SK-N-MC (cell line): Measurements from ENCODE around the gene COL4A1.

ENCODE experiments used
- DNase-seq: peaks from one replicate; pipeline ENCODE4 v3.0.0-alpha.2; 2011; ENCODE audit warnings: low read depth, low spot score
- H3K27ac ChIP-seq: fragments of 200-600 bp; sonication (generic); 2 replicates; pipeline ENCODE4 v1.5.1; 2016; ENCODE audit warnings: mixed run types
- H3K36me3 ChIP-seq: fragments of 200-600 bp; sonication (generic); 2 replicates; pipeline ENCODE4 v1.6.1; 2017; ENCODE audit warnings: antibody characterized with exemption, low read length, mixed read lengths; ENCODE audit not compliant: insufficient read depth
- H3K4me3 ChIP-seq: fragments of 200-600 bp; sonication (generic); 2 replicates; pipeline ENCODE4 v1.5.1; 2016
- H3K9ac ChIP-seq: fragments of 200-600 bp; sonication (generic); 2 replicates; pipeline ENCODE4 v1.8.0; 2017; ENCODE audit warnings: mixed run types, mixed read lengths; ENCODE audit not compliant: insufficient read length
- H3K9me3 ChIP-seq: fragments of 200-600 bp; sonication (generic); 2 replicates; pipeline ENCODE4 v1.6.1; 2017; ENCODE audit warnings: low read depth, mild to moderate bottlenecking, antibody characterized with exemption, low read length, moderate library complexity, mixed read lengths
- EZH2 ChIP-seq: fragments of 200-600 bp; sonication (generic); IDR thresholded peaks from one replicate; pipeline ENCODE4 v1.6.1; 2017; ENCODE audit warnings: antibody characterized with exemption
- FOXP2 ChIP-seq: optimal IDR thresholded peaks from 2 replicates; pipeline ENCODE3; 2011; ENCODE audit warnings: mild to moderate bottlenecking, moderate library complexity; ENCODE audit not compliant: insufficient read depth; ENCODE audit errors: extremely low read length, control extremely low read depth
- POLR2AphosphoS5 ChIP-seq: IDR thresholded peaks from 2 replicates; pipeline ENCODE4 v1.6.1; 2012; ENCODE audit warnings: mild to moderate bottlenecking, low read depth, low read length, borderline replicate concordance

COL4A1 gene

GRCh38 chr13:110337247-110337646, 30.3 kb upstream of the COL4A1 start:
- no peaks in the 10 kb centered on the region for H3K9me3 ChIP-seq
- H3K4me3 ChIP-seq: no peak overlapping the region
- DNase-seq: no peak
- no peak overlapping the region for H3K27ac ChIP-seq
- TF ChIP-seq FOXP2 (no peak), POLR2AphosphoS5 (no peak), EZH2 (no peak)
- no peaks in the 10 kb centered on the region; the same call in 1 of the 2 replicates for H3K36me3 ChIP-seq
- no peak overlapping the region for H3K9ac ChIP-seq

DNA sequence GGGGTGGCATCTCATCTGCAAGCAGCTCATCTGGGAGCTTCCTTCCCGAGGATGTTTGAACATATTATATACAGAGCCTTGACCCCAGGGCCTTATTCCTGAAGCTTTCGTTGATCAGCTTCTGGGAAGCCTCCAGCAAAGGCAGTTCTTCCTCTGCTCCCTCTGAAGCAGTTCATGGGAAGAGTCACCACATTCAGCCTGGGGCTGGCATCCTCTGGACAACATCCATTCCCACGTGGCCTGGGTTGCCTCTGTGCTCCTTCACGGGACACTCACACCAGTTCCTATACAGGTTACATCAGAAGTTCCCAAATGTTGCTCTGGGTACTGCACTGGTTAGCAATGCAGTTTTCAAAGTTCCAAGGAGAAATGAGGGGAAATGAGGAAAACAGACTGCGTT, 29.7 kb upstream of the COL4A1 start:
- TF ChIP-seq POLR2AphosphoS5 (no peak), FOXP2 (no peak), EZH2 (no peak)
- Histone ChIP-seq H3K4me3 (no peak overlapping the region), H3K9me3 (no peaks in the 10 kb centered on the region), H3K27ac (no peak overlapping the region), H3K36me3 (no peaks in the 10 kb centered on the region; the same call in 1 of the 2 replicates), H3K9ac (no peak overlapping the region)
- no peak for DNase-seq

DNA sequence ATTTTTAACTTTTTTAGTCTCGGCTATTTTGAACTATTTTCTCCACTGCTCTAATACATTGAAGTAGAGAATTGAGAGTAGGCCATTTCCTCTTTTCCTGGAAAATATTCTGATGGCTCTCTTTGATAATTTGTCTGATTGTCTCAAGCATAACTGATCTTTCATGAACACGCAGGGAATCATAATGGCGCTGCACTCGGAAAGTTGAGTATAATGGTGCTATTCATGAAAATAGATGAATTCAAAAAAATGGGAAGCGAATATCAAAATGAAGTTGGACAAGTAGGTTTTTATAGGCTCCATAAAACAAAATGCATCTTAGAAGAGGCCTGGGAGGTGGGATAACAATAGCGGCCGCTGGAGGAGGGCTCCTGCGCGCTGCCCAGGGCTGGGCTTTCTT, 29.2 kb upstream of the COL4A1 start:
- Histone ChIP-seq H3K27ac (no peak overlapping the region), H3K9me3 (no peaks in the 10 kb centered on the region), H3K36me3 (no peaks in the 10 kb centered on the region; the same call in 1 of the 2 replicates), H3K9ac (no peak overlapping the region), H3K4me3 (no peak overlapping the region)
- TF ChIP-seq POLR2AphosphoS5: no peak
- TF ChIP-seq EZH2: no peak
- TF ChIP-seq FOXP2: no peak
- DNase-seq: no peak

DNA sequence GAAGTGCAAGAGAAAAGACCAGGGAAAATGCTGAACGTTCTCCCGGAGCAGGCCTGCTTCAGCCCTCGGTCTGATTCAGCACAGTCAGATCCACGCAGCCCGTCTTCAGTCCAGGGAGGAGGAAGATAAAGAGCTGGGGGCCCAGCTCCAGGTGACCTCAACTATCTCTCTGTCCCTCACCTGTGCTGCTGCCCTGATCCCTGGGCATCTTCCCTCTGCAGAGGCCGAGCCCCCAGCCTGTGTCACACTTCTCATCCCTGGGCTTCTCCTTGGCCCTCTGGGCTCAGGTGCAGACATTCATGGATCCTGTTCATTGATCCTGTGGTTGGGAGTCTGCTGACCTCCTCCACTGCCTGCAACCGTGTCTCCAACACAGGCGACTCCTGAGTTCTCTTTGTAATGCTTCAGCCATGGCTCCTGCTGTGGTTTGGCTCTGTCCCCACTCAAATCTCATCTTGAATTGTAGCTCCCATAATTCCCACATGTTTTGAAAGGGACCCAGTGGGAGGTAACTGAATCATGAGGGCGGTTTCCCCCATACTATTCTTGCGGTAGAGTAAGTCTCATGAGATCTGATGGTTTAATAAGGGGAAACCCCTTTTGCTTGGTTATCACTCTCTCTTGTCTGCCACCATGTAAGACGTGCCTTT, 28.0 kb upstream of the COL4A1 start:
- no peak for DNase-seq
- Histone ChIP-seq H3K9ac (no peak overlapping the region), H3K9me3 (no peaks in the 10 kb centered on the region), H3K4me3 (no peak overlapping the region), H3K36me3 (no peaks in the 10 kb centered on the region; the same call in 1 of the 2 replicates), H3K27ac (no peak overlapping the region)
- TF ChIP-seq FOXP2: no peak
- TF ChIP-seq EZH2: no peak
- no peak for TF ChIP-seq POLR2AphosphoS5

GRCh38 chr13:110334256-110334655, 27.3 kb upstream of the COL4A1 start:
- no peak for TF ChIP-seq POLR2AphosphoS5
- TF ChIP-seq FOXP2: no peak
- TF ChIP-seq EZH2: no peak
- H3K36me3 ChIP-seq: no peaks in the 10 kb centered on the region; the same call in 1 of the 2 replicates
- H3K27ac ChIP-seq: no peak overlapping the region
- no peak overlapping the region for H3K9ac ChIP-seq
- H3K9me3 ChIP-seq: no peaks in the 10 kb centered on the region
- no peak overlapping the region for H3K4me3 ChIP-seq
- DNase-seq: no peak

DNA sequence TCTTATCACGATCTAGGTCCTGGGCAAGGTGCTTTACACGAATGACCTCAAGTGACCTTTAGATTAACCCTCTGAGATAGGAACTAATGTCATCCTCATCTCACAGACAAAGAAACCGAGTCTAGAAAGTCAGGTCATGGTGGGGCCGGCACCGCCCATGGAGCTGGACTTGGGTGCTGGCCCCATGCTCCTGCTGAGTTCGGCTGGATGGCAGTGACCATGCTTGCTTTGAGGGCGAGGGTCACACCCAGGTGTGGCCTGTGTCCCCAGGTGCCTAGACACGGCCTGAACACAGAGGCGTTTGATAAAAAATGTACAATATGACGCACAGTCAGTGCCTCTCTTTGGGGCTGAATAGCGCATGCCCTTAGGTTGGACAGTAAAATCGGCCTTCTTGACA, 26.9 kb upstream of the COL4A1 start:
- TF ChIP-seq EZH2: no peak
- no peak for TF ChIP-seq POLR2AphosphoS5
- TF ChIP-seq FOXP2: no peak
- H3K9me3 ChIP-seq: no peaks in the 10 kb centered on the region
- H3K27ac ChIP-seq: no peak overlapping the region
- no peak overlapping the region for H3K4me3 ChIP-seq
- no peak for DNase-seq
- no peak overlapping the region for H3K9ac ChIP-seq
- no peaks in the 10 kb centered on the region; the same call in 1 of the 2 replicates for H3K36me3 ChIP-seq

DNA sequence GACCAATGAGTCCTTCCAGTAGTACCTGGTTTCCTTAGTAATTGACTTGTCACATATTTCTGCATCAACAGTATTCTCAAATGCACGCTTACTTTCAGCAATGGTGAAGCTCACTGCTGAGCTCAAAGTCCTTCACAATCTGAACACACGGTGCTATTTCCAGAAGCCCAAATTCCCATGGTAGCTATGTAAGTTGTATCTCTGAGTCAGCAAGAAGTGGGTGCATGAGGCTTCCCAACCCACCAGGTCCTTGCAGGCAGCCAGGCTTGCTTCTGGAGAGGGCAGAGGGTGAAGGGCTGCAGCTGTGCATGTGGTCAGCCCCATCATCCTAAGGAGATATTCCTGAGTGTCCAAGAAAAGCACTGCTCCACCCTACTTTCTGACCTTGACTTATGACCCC, 25.8 kb upstream of the COL4A1 start:
- H3K4me3 ChIP-seq: no peak overlapping the region
- no peak overlapping the region for H3K27ac ChIP-seq
- no peaks in the 10 kb centered on the region; the same call in 1 of the 2 replicates for H3K36me3 ChIP-seq
- no peak for DNase-seq
- no peak overlapping the region for H3K9ac ChIP-seq
- H3K9me3 ChIP-seq: no peaks in the 10 kb centered on the region
- no peak for TF ChIP-seq FOXP2
- TF ChIP-seq EZH2: no peak
- no peak for TF ChIP-seq POLR2AphosphoS5

- DNase-seq: no peak
These were observed 24.4 kb upstream of the COL4A1 start for GRCh38 chr13:110331362-110331761.

More at GRCh38 chr13:110331362-110331761, 24.4 kb upstream of the COL4A1 start:
- TF ChIP-seq FOXP2 (no peak), EZH2 (no peak), POLR2AphosphoS5 (no peak)
- Histone ChIP-seq H3K36me3 (no peaks in the 10 kb centered on the region; the same call in 1 of the 2 replicates), H3K9ac (no peak overlapping the region), H3K9me3 (no peaks in the 10 kb centered on the region), H3K27ac (no peak overlapping the region), H3K4me3 (no peak overlapping the region)
